Activated T-helper 9 cell treated with anti-CD3 and anti-CD28 coated beads, Interleukin-2, amount 50 U/mL, for 16 hours (primary cell): ENCODE data around the gene GNAT1.

Source experiments
- DNase-seq: peaks from one replicate; pipeline ENCODE4 v3.0.0-alpha.2; 2020; ENCODE audit warnings: low read depth

GNAT1 gene

GRCh38 chr3:50190936-50191660, at the start of gene GNAT1:
TSS of gene GNAT1 (plus strand) at chr3:50191610. CDS start at chr3:50191726, 116 bp downstream.
- DNase-seq: no peak

GRCh38 chr3:50146316-50146901, 45.0 kb upstream of the GNAT1 start:
- no peak for DNase-seq

- no peak for DNase-seq
Measured at GRCh38 chr3:50147016-50147415, 44.4 kb upstream of the GNAT1 start.

GRCh38 chr3:50147447-50147846, 44.0 kb upstream of the GNAT1 start:
- DNase-seq: no peak

GRCh38 chr3:50147861-50148260, 43.5 kb upstream of the GNAT1 start:
- DNase-seq: no peak

GRCh38 chr3:50150404-50150750, 41.0 kb upstream of the GNAT1 start:
- DNase-seq: no peak

GRCh38 chr3:50150863-50151686, 40.3 kb upstream of the GNAT1 start:
- no peak for DNase-seq

- no peak for DNase-seq
Measured at GRCh38 chr3:50151728-50152127, 39.7 kb upstream of the GNAT1 start.

- no peak for DNase-seq
Measured at GRCh38 chr3:50153782-50154475, 37.5 kb upstream of the GNAT1 start.

- no peak for DNase-seq
Measured at GRCh38 chr3:50154476-50154839, 37.0 kb upstream of the GNAT1 start.

GRCh38 chr3:50154840-50155490, 36.4 kb upstream of the GNAT1 start, which contains the start of gene SEMA3F:
TSS of gene SEMA3F (plus strand) at chr3:50155324. CDS start at chr3:50159623, 4,299 bp downstream.
- DNase-seq: peak; percentile 60

- DNase-seq: no peak
Measured at GRCh38 chr3:50155491-50155878, 35.9 kb upstream of the GNAT1 start.

- DNase-seq: no peak
Measured at GRCh38 chr3:50155891-50156290, 35.5 kb upstream of the GNAT1 start.

- DNase-seq: no peak
Measured at GRCh38 chr3:50156549-50157493, 34.6 kb upstream of the GNAT1 start.

- no peak for DNase-seq
Measured at GRCh38 chr3:50157827-50158529, 33.4 kb upstream of the GNAT1 start.

- no peak for DNase-seq
Measured at GRCh38 chr3:50158530-50159146, 32.8 kb upstream of the GNAT1 start.

- DNase-seq: no peak
Measured at GRCh38 chr3:50160561-50160983, 30.8 kb upstream of the GNAT1 start.

- no peak for DNase-seq
Measured at GRCh38 chr3:50161320-50161719, 30.1 kb upstream of the GNAT1 start.

- no peak for DNase-seq
Measured at GRCh38 chr3:50162034-50162883, 29.2 kb upstream of the GNAT1 start.
